ENCODE results near the gene MLKL. TPM values are rescaled to one million over a fixed set of nuclear protein-coding genes. Genes with fewer than 3 reads are reported as not detected.
"Not testable (repeated sequence)": the region's sequence is repeated elsewhere in the genome, so short reads cannot be mapped to it uniquely, and the experiment has no call there.

Gene MLKL
- total RNA-seq, 2 experiments from 2014 or later: 18.3 to 18.8 TPM

DNA sequence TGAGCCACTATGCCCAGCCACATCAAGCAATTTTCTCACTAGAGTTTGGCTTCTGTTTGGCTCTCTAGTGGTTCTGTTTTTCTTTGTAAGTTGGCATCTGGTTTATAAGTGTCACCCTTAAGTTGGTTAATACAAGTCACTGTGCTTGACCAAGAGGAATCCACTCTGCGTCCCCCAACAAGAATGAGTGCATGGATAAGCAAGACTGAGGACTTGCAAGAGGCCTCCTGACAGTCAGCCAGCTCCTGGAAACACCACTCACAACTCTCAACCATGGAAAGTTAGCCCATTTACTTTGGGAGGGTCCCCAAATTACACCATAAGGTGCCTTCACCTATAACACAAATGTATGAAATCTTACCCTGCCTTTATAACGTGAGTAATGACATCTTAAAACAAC, 41.6 kb downstream of the MLKL start:
- Mint-ChIP-seq H3K4me1 (ENCODE audit: low read depth) (peaks cover 80% of the 10 kb centered on the region), H3K4me3 (peak overlapping the region; percentile 8), H3K27ac (no peak overlapping the region), H3K27me3 (no peaks in the 10 kb centered on the region), H3K36me3 (peaks cover 70% of the 10 kb centered on the region), H3K9me3 (no peaks in the 10 kb centered on the region)
- no peak for DNase-seq
- POLR2A ChIA-PET: no interaction called here
- intact Hi-C loops (cut with micrococcal nuclease): no loop called here
- CTCF ChIA-PET: no interaction called here

DNA sequence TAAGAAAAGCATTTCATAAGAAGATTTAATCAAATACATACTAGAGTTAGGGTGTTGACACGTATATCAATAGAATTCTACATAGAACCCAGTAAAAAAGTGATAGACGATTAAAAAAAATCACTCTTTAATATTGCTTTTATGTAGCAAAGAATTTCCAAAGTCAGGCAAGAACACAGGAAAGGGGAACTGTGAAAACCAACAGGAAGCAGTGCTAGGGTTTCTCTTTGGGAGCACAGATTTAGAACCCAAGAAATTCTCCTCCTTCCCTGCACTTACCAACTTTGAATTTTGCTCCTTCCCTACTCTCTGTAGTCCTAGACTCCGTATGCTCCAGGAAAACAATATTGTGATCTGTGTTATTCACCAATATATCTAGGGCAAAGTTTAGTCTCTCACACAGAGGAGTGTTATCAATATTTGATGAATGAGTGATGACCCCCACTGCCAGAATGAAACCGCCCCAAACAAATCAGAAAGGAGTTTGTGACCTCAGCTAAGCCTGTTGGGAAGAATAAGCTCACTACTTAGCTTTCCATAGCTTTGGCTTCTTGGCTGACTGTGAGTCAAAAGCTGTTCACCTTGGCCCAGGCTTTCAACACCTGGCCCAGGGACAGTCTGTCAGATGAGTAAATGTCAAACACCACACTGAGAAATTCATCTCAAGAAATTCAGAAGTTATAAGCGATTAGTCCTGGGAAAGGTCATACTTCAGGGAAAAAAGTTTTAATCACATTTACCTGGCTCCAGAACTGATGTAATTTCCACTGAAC, 42.6 kb downstream of the MLKL start:
- POLR2A ChIA-PET: interaction anchor here (0.6 to 1.2 kb wide), 2 partner anchors 9 to 363 kb away, joined by 3 read pairs; partner anchors contain the start of gene RFWD3
- intact Hi-C loops (cut with micrococcal nuclease): no loop called here
- H3K4me3 Mint-ChIP-seq: no peak overlapping the region

DNA sequence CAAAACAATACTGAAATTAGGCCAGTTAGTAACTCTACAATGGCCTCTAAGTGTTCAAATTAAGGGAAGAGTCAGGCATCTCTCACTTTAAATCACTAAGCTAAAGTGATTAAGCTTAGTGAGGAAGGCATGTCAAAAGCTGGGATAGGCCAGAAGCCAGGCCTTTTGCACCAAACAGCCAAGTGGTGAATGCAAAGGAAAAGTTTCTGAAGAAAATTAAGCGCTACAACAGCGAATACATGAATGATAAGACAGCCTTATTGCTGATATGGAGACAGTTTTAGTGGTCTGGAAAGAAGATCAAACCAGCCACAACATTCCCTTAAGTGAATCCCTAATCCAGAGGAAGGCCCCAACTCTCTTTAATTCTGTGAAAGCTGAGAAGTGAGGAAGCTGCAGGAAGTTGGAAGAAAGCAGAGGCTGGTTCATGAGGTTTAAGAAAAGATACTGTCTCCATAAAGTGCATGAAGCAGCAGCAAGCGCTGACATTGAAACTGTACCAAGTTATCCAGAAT, 46.1 kb downstream of the MLKL start:
- Mint-ChIP-seq H3K4me3 (no peak overlapping the region), H3K4me1 (ENCODE audit: low read depth) (peaks cover 57% of the 10 kb centered on the region), H3K36me3 (peaks cover 55% of the 10 kb centered on the region), H3K9me3 (no peaks in the 10 kb centered on the region), H3K27me3 (no peaks in the 10 kb centered on the region), H3K27ac (no peak overlapping the region)
- no peak for DNase-seq
- ChIA-PET CTCF (interaction anchor here (0.9 to 1.5 kb wide), 3 partner anchors 9 to 32 kb away, joined by 3 to 5 read pairs (median 4); partner anchors contain the start of gene RFWD3), POLR2A (interaction anchor here (1.7 kb wide), 1 partner anchor 12 kb away, joined by 5 read pairs; the partner anchor contains the start of gene RFWD3)
- intact Hi-C loops (cut with micrococcal nuclease): no loop called here

More for the DNA sequence above, 42.6 kb downstream of the MLKL start:
- H3K27ac Mint-ChIP-seq: peak overlapping the region; percentile 29
- H3K9me3 Mint-ChIP-seq: no peaks in the 10 kb centered on the region
- peaks cover 64% of the 10 kb centered on the region for H3K36me3 Mint-ChIP-seq
- no peaks in the 10 kb centered on the region for H3K27me3 Mint-ChIP-seq
- H3K4me1 Mint-ChIP-seq (ENCODE audit: low read depth): peaks cover 73% of the 10 kb centered on the region
- CTCF ChIA-PET: no interaction called here
- no peak for DNase-seq

DNA sequence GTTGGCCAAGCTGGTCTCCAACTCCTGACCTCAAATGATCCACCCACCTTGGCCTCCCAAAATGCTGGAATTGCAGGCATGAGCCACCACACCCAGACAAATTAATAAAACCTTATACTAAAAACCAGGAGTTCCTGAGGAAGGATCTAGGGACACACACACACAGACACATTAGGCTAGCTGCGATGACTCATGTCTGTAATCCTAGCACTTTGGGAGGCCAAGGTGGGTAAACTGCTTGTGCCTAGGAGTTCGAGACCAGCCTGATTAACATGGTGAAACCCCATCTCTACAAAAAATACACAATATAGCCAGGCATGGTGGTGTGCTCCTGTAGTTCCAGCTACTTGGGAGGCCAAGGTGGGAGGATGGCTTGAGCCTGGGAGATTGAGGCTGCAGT, 47.8 kb downstream of the MLKL start:
- intact Hi-C loops (cut with micrococcal nuclease); H3K27me3 Mint-ChIP-seq; H3K27ac Mint-ChIP-seq; H3K9me3 Mint-ChIP-seq; DNase-seq; H3K4me3 Mint-ChIP-seq: not testable (repeated sequence)
- ChIA-PET CTCF (interaction anchor here (0.6 to 2.0 kb wide), 3 partner anchors 11 to 172 kb away, joined by 3 to 7 read pairs (median 6); partner anchors contain the start of gene RFWD3), POLR2A (interaction anchor here (2.2 kb wide), 1 partner anchor 12 kb away, joined by 9 read pairs; no protein-coding TSS in a partner anchor)
- Mint-ChIP-seq H3K36me3 (peaks cover 52% of the 10 kb centered on the region), H3K4me1 (ENCODE audit: low read depth) (peaks cover 42% of the 10 kb centered on the region)

DNA sequence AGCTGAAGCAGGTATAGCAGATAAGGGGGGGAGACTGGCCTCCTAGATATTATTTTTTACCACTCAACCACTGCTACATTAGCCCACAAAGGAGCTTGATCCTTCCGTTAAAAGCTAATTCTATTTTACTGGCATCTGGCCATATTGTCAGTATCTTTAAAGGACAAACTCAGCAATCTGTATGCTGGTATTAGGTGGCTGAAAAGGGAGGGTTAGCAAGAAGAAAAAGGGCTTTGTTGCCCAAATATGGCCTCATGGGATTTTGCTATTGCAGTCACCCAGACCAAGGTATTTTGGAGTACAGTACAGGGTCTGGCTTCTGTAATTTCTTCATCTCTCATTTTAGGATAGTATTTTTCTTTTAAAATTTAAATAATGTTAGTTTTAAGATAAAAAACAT, 48.4 kb downstream of the MLKL start:
- no peak overlapping the region for H3K4me3 Mint-ChIP-seq
- peaks cover 48% of the 10 kb centered on the region for H3K36me3 Mint-ChIP-seq
- POLR2A ChIA-PET: interaction anchor here (0.6 to 2.2 kb wide), 2 partner anchors 13 to 53 kb away, joined by 3 to 9 read pairs; no protein-coding TSS in a partner anchor

DNA sequence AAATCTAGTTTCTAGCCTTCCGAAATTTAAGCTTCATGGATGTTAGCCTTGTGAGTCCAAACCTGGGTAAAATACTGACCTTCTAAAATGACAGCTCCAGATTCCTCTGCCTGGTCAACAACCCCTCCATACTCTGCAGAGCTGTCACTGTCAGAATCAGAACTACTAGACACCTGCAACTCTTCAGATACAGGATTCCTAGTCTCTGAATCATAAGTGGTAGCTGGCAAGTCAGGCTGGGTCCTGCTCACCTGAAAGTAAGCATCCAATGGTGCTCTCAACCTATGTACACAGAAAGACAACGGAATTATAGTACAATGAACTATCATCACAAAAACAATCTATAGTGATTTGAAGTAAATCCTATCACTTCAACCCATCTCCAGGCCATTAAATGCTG, 48.8 kb downstream of the MLKL start:
- H3K4me3 Mint-ChIP-seq: no peak overlapping the region
- ChIA-PET CTCF (interaction anchor here (0.6 to 2.5 kb wide), 13 partner anchors 8 to 172 kb away, joined by 3 to 12 read pairs (median 4); partner anchors contain the start of gene RFWD3), POLR2A (interaction anchor here (0.6 to 2.2 kb wide), 2 partner anchors 13 to 53 kb away, joined by 3 to 9 read pairs; no protein-coding TSS in a partner anchor)
- H3K27ac Mint-ChIP-seq: no peak overlapping the region
- peaks cover 34% of the 10 kb centered on the region for H3K4me1 Mint-ChIP-seq (ENCODE audit: low read depth)
- intact Hi-C loops (cut with micrococcal nuclease): no loop called here
- no peaks in the 10 kb centered on the region for H3K27me3 Mint-ChIP-seq
- H3K9me3 Mint-ChIP-seq: no peaks in the 10 kb centered on the region
- DNase-seq: no peak
- H3K36me3 Mint-ChIP-seq: peaks cover 46% of the 10 kb centered on the region

More for the DNA sequence above, 48.4 kb downstream of the MLKL start:
- CTCF ChIA-PET: interaction anchor here (0.6 to 2.5 kb wide), 12 partner anchors 8 to 172 kb away, joined by 3 to 12 read pairs (median 4); partner anchors contain the start of gene RFWD3
- H3K9me3 Mint-ChIP-seq: no peaks in the 10 kb centered on the region
- no peaks in the 10 kb centered on the region for H3K27me3 Mint-ChIP-seq
- no peak overlapping the region for H3K27ac Mint-ChIP-seq
- DNase-seq: no peak
- peaks cover 38% of the 10 kb centered on the region for H3K4me1 Mint-ChIP-seq (ENCODE audit: low read depth)
- intact Hi-C loops (cut with micrococcal nuclease): no loop called here

DNA sequence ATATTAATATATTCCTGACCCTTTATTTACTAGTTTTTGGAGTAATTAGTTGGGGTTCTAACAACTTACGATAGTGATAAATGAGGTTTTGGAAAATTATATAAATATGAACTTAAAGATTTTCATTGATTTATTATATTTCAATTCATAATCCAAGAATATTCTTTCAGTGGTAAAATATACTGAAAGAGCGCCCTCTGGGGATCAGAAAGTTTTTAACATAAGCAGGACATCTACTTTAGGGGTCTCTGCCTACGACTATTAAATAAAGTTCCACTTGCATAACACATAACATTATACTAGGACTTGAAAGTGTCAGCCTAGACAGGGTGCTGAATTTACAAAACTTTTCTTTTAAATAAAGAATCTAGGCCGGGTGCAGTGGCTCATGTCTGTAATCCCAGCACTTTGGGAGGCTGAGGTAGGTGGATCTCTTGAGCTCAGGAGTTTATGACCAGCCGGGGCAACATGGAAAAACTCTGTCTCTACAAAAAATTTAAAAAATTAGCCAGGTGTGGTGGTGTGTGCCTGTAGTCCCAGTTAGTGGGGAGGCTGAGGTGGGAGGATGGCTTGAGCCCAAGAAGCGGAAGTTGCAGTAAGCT, 49.6 kb downstream of the MLKL start:
- no peaks in the 10 kb centered on the region for H3K9me3 Mint-ChIP-seq
- H3K4me1 Mint-ChIP-seq (ENCODE audit: low read depth): peaks cover 30% of the 10 kb centered on the region
- no peaks in the 10 kb centered on the region for H3K27me3 Mint-ChIP-seq
- ChIA-PET CTCF (interaction anchor here (0.9 to 2.5 kb wide), 11 partner anchors 9 to 61 kb away, joined by 3 to 12 read pairs (median 5); partner anchors contain the start of gene RFWD3), POLR2A (interaction anchor here (2.2 kb wide), 1 partner anchor 14 kb away, joined by 9 read pairs; no protein-coding TSS in a partner anchor)
- intact Hi-C loops (cut with micrococcal nuclease): no loop called here
- DNase-seq: no peak
- no peak overlapping the region for H3K4me3 Mint-ChIP-seq
- H3K27ac Mint-ChIP-seq: no peak overlapping the region
- peaks cover 42% of the 10 kb centered on the region for H3K36me3 Mint-ChIP-seq

DNA sequence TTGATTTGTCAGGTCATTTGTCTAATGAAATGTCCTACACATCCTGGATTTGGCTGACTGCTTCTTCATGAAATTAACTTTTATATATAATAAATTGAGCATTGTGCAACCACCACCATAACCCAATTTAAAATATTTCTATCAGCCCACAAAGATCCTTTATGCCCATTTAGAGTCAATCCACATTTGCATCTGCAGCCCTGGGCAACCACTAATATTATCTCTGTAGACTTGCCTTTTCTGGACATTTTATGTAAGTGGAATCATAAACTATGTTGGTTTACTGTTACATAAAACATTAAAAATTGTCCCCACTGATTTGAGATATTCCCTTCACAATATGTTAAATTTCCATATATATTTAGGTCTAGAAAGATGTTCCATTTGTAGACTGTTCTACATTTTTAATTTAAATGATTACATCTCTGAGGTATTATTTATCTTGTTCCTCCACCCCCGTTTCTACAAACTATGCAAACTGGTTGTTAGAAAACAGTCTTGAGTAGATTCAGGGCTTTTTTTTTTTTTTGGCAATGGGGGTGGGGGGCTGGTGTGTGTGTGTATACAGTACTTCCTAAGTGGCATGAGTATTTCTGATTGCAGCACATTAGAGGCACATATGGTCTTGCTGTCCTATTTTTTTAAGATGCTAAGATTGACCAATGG, 50.7 kb downstream of the MLKL start:
- H3K9me3 Mint-ChIP-seq: no peaks in the 10 kb centered on the region
- POLR2A ChIA-PET: no interaction called here

DNA sequence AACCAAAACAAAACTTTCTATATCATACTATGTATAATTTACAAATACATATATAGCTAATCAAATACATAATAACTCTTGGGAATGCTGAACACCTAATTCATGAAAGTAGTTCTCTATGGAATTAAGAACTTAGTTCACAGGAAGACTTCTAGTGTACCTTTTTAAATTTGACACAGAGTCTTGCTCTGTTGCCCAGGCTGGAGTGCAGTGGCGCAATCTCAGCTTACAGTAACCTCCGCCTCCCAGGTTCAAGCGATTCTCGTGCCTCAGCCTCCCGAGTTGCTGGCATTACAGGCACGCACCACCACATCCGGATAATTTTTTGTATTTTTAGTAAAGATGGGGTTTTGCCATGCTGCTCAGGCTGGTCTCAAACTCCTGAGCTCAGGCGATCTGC, 58.7 kb downstream of the MLKL start:
- H3K9me3 Mint-ChIP-seq: no peaks in the 10 kb centered on the region
- H3K4me1 Mint-ChIP-seq (ENCODE audit: low read depth): no peaks in the 10 kb centered on the region
- intact Hi-C loops (cut with micrococcal nuclease): no loop called here
- POLR2A ChIA-PET: interaction anchor here (1.7 kb wide), 1 partner anchor 14 kb away, joined by 3 read pairs; no protein-coding TSS in a partner anchor
- H3K4me3 Mint-ChIP-seq: no peak overlapping the region
- no peak overlapping the region for H3K27ac Mint-ChIP-seq
- H3K36me3 Mint-ChIP-seq: peaks cover 38% of the 10 kb centered on the region
- H3K27me3 Mint-ChIP-seq: no peaks in the 10 kb centered on the region
- CTCF ChIA-PET: interaction anchor here (2.2 kb wide), 1 partner anchor 10 kb away, joined by 6 read pairs; no protein-coding TSS in a partner anchor
- DNase-seq: no peak

More for the DNA sequence above, 50.7 kb downstream of the MLKL start:
- Mint-ChIP-seq H3K4me3 (no peak overlapping the region), H3K27me3 (no peaks in the 10 kb centered on the region), H3K4me1 (ENCODE audit: low read depth) (peaks cover 24% of the 10 kb centered on the region), H3K36me3 (peaks cover 35% of the 10 kb centered on the region), H3K27ac (no peak overlapping the region)
- DNase-seq: no peak
- intact Hi-C loops (cut with micrococcal nuclease): no loop called here
- CTCF ChIA-PET: interaction anchor here (0.6 to 2.5 kb wide), 4 partner anchors 15 to 23 kb away, joined by 3 to 12 read pairs (median 3); no protein-coding TSS in a partner anchor

DNA sequence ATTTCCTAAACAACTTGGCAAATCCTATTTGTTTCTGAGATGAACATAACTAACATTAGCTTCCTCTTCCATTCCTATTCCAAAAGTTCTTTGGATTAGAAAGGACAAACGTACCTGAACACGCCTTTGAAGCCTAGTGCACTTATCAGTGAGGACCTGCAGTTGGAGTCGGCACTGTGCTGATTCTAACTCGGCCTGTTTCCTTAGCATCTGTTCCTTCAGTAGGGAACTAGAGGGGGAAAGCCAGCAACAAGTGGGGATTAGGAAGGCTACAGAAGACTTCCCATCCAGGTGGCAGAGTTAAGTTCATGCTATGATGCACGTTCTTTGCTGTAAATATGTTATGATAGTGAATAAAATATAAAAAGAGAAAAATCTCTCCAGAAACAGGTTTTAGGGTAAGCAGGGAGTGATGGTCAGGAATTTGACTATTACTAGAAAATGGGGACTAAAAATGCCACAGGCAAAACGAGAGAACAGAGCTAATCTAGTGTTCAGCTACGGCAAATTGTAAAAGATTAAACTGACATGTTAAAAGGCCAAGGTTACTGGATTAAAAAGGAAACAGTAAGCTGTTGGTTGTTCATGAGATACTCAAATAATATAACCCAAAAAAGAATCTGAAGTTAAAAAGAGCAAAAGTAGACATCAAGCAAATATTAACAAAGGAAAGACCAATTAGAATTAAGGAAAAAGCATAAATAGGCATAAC, 62.8 kb downstream of the MLKL start:
- Mint-ChIP-seq H3K27me3 (no peaks in the 10 kb centered on the region), H3K27ac (no peak overlapping the region), H3K4me3 (no peak overlapping the region), H3K9me3 (no peaks in the 10 kb centered on the region), H3K4me1 (ENCODE audit: low read depth) (no peaks in the 10 kb centered on the region), H3K36me3 (peaks cover 37% of the 10 kb centered on the region)
- DNase-seq: no peak
- POLR2A ChIA-PET: interaction anchor here (1.0 kb wide), 1 partner anchor 63 kb away, joined by 3 read pairs; no protein-coding TSS in a partner anchor
- CTCF ChIA-PET: interaction anchor here (0.7 kb wide), 1 partner anchor 387 kb away, joined by 3 read pairs; no protein-coding TSS in a partner anchor
- intact Hi-C loops (cut with micrococcal nuclease): no loop called here

DNA sequence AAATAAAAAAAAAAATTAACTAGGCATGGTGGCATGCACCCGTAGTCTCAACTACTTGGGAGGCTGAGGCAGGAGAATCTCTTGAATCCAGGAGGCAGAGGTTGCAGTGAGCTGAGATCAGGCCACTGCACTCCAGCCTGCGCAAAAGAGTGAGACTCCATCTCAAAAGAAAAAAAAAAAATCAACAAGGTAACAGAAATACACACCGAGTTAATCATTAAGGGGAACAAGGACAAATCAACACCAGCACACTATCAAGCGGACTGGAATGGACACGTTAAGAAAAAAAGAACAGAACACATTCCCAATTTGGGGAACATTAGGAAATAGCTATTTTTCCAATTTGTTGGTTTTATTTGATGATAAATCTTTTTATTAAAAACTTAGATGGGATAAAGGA, 65.4 kb downstream of the MLKL start:
- CTCF ChIA-PET: no interaction called here
- no peaks in the 10 kb centered on the region for H3K4me1 Mint-ChIP-seq (ENCODE audit: low read depth)
- no peak overlapping the region for H3K27ac Mint-ChIP-seq
- H3K9me3 Mint-ChIP-seq: no peaks in the 10 kb centered on the region
- POLR2A ChIA-PET: no interaction called here
- peaks cover 42% of the 10 kb centered on the region for H3K36me3 Mint-ChIP-seq
- H3K27me3 Mint-ChIP-seq: no peaks in the 10 kb centered on the region
- DNase-seq: no peak
- intact Hi-C loops (cut with micrococcal nuclease): no loop called here
- H3K4me3 Mint-ChIP-seq: no peak overlapping the region
